ENCODE results near the gene PIERCE2.

PIERCE2 gene

GRCh38 chr15:55457401-55458022, 49.2 kb downstream of the PIERCE2 start:
- H3K4me2 ChIP-seq (ENCODE audit: low read depth, low read length): no peak overlapping the region
- TF ChIP-seq EZH2phosphoT487 (IDR thresholded peaks at IDR 0.05; ENCODE audit: low read length) (no peak), CTCF (IDR thresholded peaks at IDR 0.05; ENCODE audit: low read length) (no peak), EZH2 (optimal IDR thresholded peaks at IDR 0.05; ENCODE audit: low read depth, low read length) (no peak)
- no peaks in the 10 kb centered on the region for H3K4me1 ChIP-seq (ENCODE audit: low read length)
- H3K79me2 ChIP-seq (ENCODE audit: low read length): no peaks in the 10 kb centered on the region
- no peaks in the 10 kb centered on the region for H3K27me3 ChIP-seq (replicated peaks; ENCODE audit: insufficient read depth, low read length)
- DNase-seq: no peak
- H3K9me2 ChIP-seq (replicated peaks; ENCODE audit: insufficient read depth, low read length): no peaks in the 10 kb centered on the region
- no peaks in the 10 kb centered on the region for H3K9me3 ChIP-seq (replicated peaks; ENCODE audit: insufficient read depth, low read length)
- H3K4me3 ChIP-seq (ENCODE audit: low read length): no peak overlapping the region
- no peaks in the 10 kb centered on the region for H3F3A ChIP-seq (ENCODE audit: insufficient read depth, low read length)
- H3K27ac ChIP-seq (ENCODE audit: low read length): no peak overlapping the region
- H2AFZ ChIP-seq (ENCODE audit: low read length): no peak overlapping the region
- no peak overlapping the region for H3K9ac ChIP-seq (ENCODE audit: low read length)
- H4K20me1 ChIP-seq (ENCODE audit: insufficient read depth, low read length): no peaks in the 10 kb centered on the region
- H3K36me3 ChIP-seq (replicated peaks; ENCODE audit: insufficient read depth, low read length): no peaks in the 10 kb centered on the region

GRCh38 chr15:55461447-55461846, 53.2 kb downstream of the PIERCE2 start:
- TF ChIP-seq EZH2 (optimal IDR thresholded peaks at IDR 0.05; ENCODE audit: low read depth, low read length) (no peak), EZH2phosphoT487 (IDR thresholded peaks at IDR 0.05; ENCODE audit: low read length) (no peak), CTCF (IDR thresholded peaks at IDR 0.05; ENCODE audit: low read length) (no peak)
- H3K9me2 ChIP-seq (replicated peaks; ENCODE audit: insufficient read depth, low read length): no peaks in the 10 kb centered on the region
- H3K4me2 ChIP-seq (ENCODE audit: low read depth, low read length): no peak overlapping the region
- H3K27ac ChIP-seq (ENCODE audit: low read length): no peak overlapping the region
- DNase-seq: no peak
- no peaks in the 10 kb centered on the region for H3K27me3 ChIP-seq (replicated peaks; ENCODE audit: insufficient read depth, low read length)
- H3K9me3 ChIP-seq (replicated peaks; ENCODE audit: insufficient read depth, low read length): no peaks in the 10 kb centered on the region
- no peaks in the 10 kb centered on the region for H3K4me1 ChIP-seq (ENCODE audit: low read length)
- H4K20me1 ChIP-seq (ENCODE audit: insufficient read depth, low read length): no peaks in the 10 kb centered on the region
- no peaks in the 10 kb centered on the region for H3K36me3 ChIP-seq (replicated peaks; ENCODE audit: insufficient read depth, low read length)
- H2AFZ ChIP-seq (ENCODE audit: low read length): no peak overlapping the region
- H3K79me2 ChIP-seq (ENCODE audit: low read length): no peaks in the 10 kb centered on the region
- no peak overlapping the region for H3K4me3 ChIP-seq (ENCODE audit: low read length)
- no peak overlapping the region for H3K9ac ChIP-seq (ENCODE audit: low read length)
- no peaks in the 10 kb centered on the region for H3F3A ChIP-seq (ENCODE audit: insufficient read depth, low read length)

GRCh38 chr15:55468321-55468720, 60.0 kb downstream of the PIERCE2 start:
- no peak overlapping the region for H3K4me2 ChIP-seq (ENCODE audit: low read depth, low read length)
- no peaks in the 10 kb centered on the region for H3K36me3 ChIP-seq (replicated peaks; ENCODE audit: insufficient read depth, low read length)
- no peak overlapping the region for H3K9ac ChIP-seq (ENCODE audit: low read length)
- H3K27ac ChIP-seq (ENCODE audit: low read length): no peak overlapping the region
- no peak for DNase-seq
- H4K20me1 ChIP-seq (ENCODE audit: insufficient read depth, low read length): no peaks in the 10 kb centered on the region
- H3K4me1 ChIP-seq (ENCODE audit: low read length): no peaks in the 10 kb centered on the region
- TF ChIP-seq EZH2phosphoT487 (IDR thresholded peaks at IDR 0.05; ENCODE audit: low read length) (no peak), CTCF (IDR thresholded peaks at IDR 0.05; ENCODE audit: low read length) (no peak), EZH2 (optimal IDR thresholded peaks at IDR 0.05; ENCODE audit: low read depth, low read length) (no peak)
- no peaks in the 10 kb centered on the region for H3K9me2 ChIP-seq (replicated peaks; ENCODE audit: insufficient read depth, low read length)
- H3F3A ChIP-seq (ENCODE audit: insufficient read depth, low read length): no peaks in the 10 kb centered on the region
- H3K27me3 ChIP-seq (replicated peaks; ENCODE audit: insufficient read depth, low read length): no peaks in the 10 kb centered on the region
- H2AFZ ChIP-seq (ENCODE audit: low read length): no peak overlapping the region
- no peak overlapping the region for H3K4me3 ChIP-seq (ENCODE audit: low read length)
- H3K9me3 ChIP-seq (replicated peaks; ENCODE audit: insufficient read depth, low read length): no peaks in the 10 kb centered on the region
- no peaks in the 10 kb centered on the region for H3K79me2 ChIP-seq (ENCODE audit: low read length)
